Lower leg skin (tissue), 4 donors: Measurements from ENCODE around the gene MOG. TPM values are rescaled to one million over a fixed set of nuclear protein-coding genes. Genes with fewer than 3 reads are reported as not detected.
"Not testable (repeated sequence)": the region's sequence is repeated elsewhere in the genome, so short reads cannot be mapped to it uniquely, and the experiment has no call there.

Experiments used
- DNase-seq, 2 donors: peaks; one replicate each; pipeline ENCODE4 v3.0.0-alpha.2; 2019; ENCODE audit warnings: low spot score in 2 of 2
- H3K4me3 ChIP-seq: fragments of 200-600 bp; sonication (generic); 2 replicates; pipeline ENCODE4 v1.5.1; 2017; ENCODE audit warnings: mild to moderate bottlenecking, low read depth; ENCODE audit not compliant: poor library complexity, severe bottlenecking
- CTCF ChIP-seq, 3 donors: fragments of 450-650 bp; IDR thresholded peaks; one replicate each; pipeline ENCODE4 v1.5.1; 2016; ENCODE audit warnings: antibody characterized with exemption in 3 of 3, mild to moderate bottlenecking in 3 of 3, moderate library complexity in 2 of 3
- POLR2A ChIP-seq, 2 donors: fragments of 450-650 bp; IDR thresholded peaks; one replicate each; pipeline ENCODE4 v1.6.1; 2016 to 2017; ENCODE audit warnings: antibody characterized with exemption in 2 of 2, mild to moderate bottlenecking in 1 of 2, moderate library complexity in 1 of 2
- WGBS, 2 donors: methylation state at CpG; one replicate each; pipeline ENCODE4 v1.1.5; 2018; 5-methylcytosine and 5-hydroxymethylcytosine counted together
- intact Hi-C: fragments of 100-400 bp; cut with DNase I; formaldehyde crosslinking; loops from one replicate; pipeline ENCODE4 v1.15.0; 2023; ENCODE audit warnings: low total_unique reads
- total RNA-seq, 4 donors: library from RNA; depleted of rRNA; stranded (reverse); fragments of >200 nt; gene quantifications; one replicate each; pipeline ENCODE4 v1.1.0, GENCODE V29; 2016

Gene MOG
- total RNA-seq, 4 donors from 2014 or later = not detected

- no peak for DNase-seq
- no peak overlapping the region for H3K4me3 ChIP-seq
- intact Hi-C loops = no loop called here
- TF ChIP-seq POLR2A (IDR thresholded peaks at IDR 0.05) = no peak
- WGBS, 2 donors = 75 to 82% methylated on average over 6 of the region's 6 CpGs
Observed at GRCh38 chr6:29655658-29656057, 1.2 kb upstream of the MOG start.

GRCh38 chr6:29656157-29656556, 735 bp upstream of the MOG start:
- no peak for DNase-seq
- TF ChIP-seq POLR2A (IDR thresholded peaks at IDR 0.05) (no peak), CTCF (IDR thresholded peaks at IDR 0.05) (no peak)
- intact Hi-C loops = no loop called here
- 62 to 67% methylated on average over 2 of the region's 2 CpGs for WGBS, 2 donors
- no peak overlapping the region for H3K4me3 ChIP-seq

GRCh38 chr6:29661071-29661470, 4.2 kb downstream of the MOG start:
- intact Hi-C loops = no loop called here
- DNase-seq = no peak
- WGBS, 2 donors = 55 to 64% methylated on average over 3 of the region's 3 CpGs
- no peak for TF ChIP-seq CTCF (IDR thresholded peaks at IDR 0.05)
- no peak for TF ChIP-seq POLR2A (IDR thresholded peaks at IDR 0.05)
- no peak overlapping the region for H3K4me3 ChIP-seq

- intact Hi-C loops, DNase-seq, H3K4me3 ChIP-seq: not testable (repeated sequence)
- WGBS, 2 donors = 23 to 24% methylated on average over 14 of the region's 14 CpGs
Observed at GRCh38 chr6:29661502-29662141, 4.7 kb downstream of the MOG start.

GRCh38 chr6:29663300-29664042, 6.6 kb downstream of the MOG start:
- DNase-seq = no peak
- intact Hi-C loops = no loop called here
- TF ChIP-seq CTCF (IDR thresholded peaks at IDR 0.05) = no peak
- no peak for TF ChIP-seq POLR2A (IDR thresholded peaks at IDR 0.05)
- WGBS, 2 donors = 51 to 58% methylated on average over 5 of the region's 5 CpGs
- no peak overlapping the region for H3K4me3 ChIP-seq

- WGBS, 2 donors = 72 to 75% methylated on average over 8 of the region's 8 CpGs
Observed at GRCh38 chr6:29665942-29666825, 9.3 kb downstream of the MOG start.

More at GRCh38 chr6:29665942-29666825, 9.3 kb downstream of the MOG start:
- intact Hi-C loops = no loop called here
- no peak for DNase-seq
- TF ChIP-seq CTCF (IDR thresholded peaks at IDR 0.05) = no peak
- no peak for TF ChIP-seq POLR2A (IDR thresholded peaks at IDR 0.05)
- H3K4me3 ChIP-seq = no peak overlapping the region
